Measurements from ENCODE around the gene PFDN4. TPM values are rescaled to one million over a fixed set of nuclear protein-coding genes. Genes with fewer than 3 reads are reported as not detected.

Gene PFDN4
- total RNA-seq, 2 donors from 2014 or later = 72.7 to 89.8 TPM

- peaks cover 8% of the 10 kb centered on the region for H3K4me1 ChIP-seq (ENCODE audit: control insufficient read depth, insufficient read depth, low read length)
- H3K4me3 ChIP-seq (ENCODE audit: low read length) = no peak overlapping the region
- no peak overlapping the region for H3K9ac ChIP-seq (ENCODE audit: extremely low read depth, low read length, poor library complexity, severe bottlenecking)
- H3K9me3 ChIP-seq (ENCODE audit: control insufficient read depth, low read length) = peaks cover 6% of the 10 kb centered on the region
- Mint-ChIP-seq H3K27me3 (ENCODE audit: insufficient read depth) (no peaks in the 10 kb centered on the region), H3K9me3 (no peaks in the 10 kb centered on the region), H3K4me3 (no peak overlapping the region), H3K27ac (no peak overlapping the region), H3K4me1 (peaks cover 38% of the 10 kb centered on the region), H3K36me3 (ENCODE audit: low read depth) (peaks cover 30% of the 10 kb centered on the region)
- peak; percentile 11 for TF ChIP-seq CTCF (conservative IDR thresholded peaks at IDR 0.05)
- no peak overlapping the region for H3K27ac ChIP-seq (ENCODE audit: low read depth, low read length)
- peaks cover 23% of the 10 kb centered on the region for H3K36me3 ChIP-seq (ENCODE audit: control insufficient read depth, insufficient read depth, low read length)
- peak; percentile 47 for DNase-seq
- WGBS, 2 experiments (ENCODE audit: insufficient coverage in 1 of 2, insufficient read length in 1 of 2) = 92 to 100% methylated on average over 2 to 6 of the region's 6 CpGs
- H3K27me3 ChIP-seq (ENCODE audit: control insufficient read depth, insufficient read depth, low read length, poor library complexity, severe bottlenecking) = no peaks in the 10 kb centered on the region
These were observed 12.8 kb downstream of the PFDN4 start for GRCh38 chr20:54220722-54221121.

- peaks cover 24% of the 10 kb centered on the region for H3K36me3 Mint-ChIP-seq (ENCODE audit: low read depth)
- no peaks in the 10 kb centered on the region for H3K27me3 ChIP-seq (ENCODE audit: control insufficient read depth, insufficient read depth, low read length, poor library complexity, severe bottlenecking)
- no peak overlapping the region for H3K4me3 Mint-ChIP-seq
- peaks cover 17% of the 10 kb centered on the region for H3K36me3 ChIP-seq (ENCODE audit: control insufficient read depth, insufficient read depth, low read length)
- peak overlapping the region; percentile 40 for H3K27ac Mint-ChIP-seq
- no peak overlapping the region for H3K9ac ChIP-seq (ENCODE audit: extremely low read depth, low read length, poor library complexity, severe bottlenecking)
- H3K4me3 ChIP-seq (ENCODE audit: low read length) = no peak overlapping the region
- peaks cover 38% of the 10 kb centered on the region for H3K4me1 Mint-ChIP-seq
- DNase-seq = no peak
- no peak for TF ChIP-seq CTCF (conservative IDR thresholded peaks at IDR 0.05)
- peaks cover 8% of the 10 kb centered on the region for H3K4me1 ChIP-seq (ENCODE audit: control insufficient read depth, insufficient read depth, low read length)
- H3K27ac ChIP-seq (ENCODE audit: low read depth, low read length) = no peak overlapping the region
- no peaks in the 10 kb centered on the region for H3K9me3 Mint-ChIP-seq
- WGBS, 2 experiments (ENCODE audit: insufficient coverage in 1 of 2, insufficient read length in 1 of 2) = 93% methylated on average over 4 of the region's 4 CpGs
- peaks cover under 1% of the 10 kb centered on the region for H3K9me3 ChIP-seq (ENCODE audit: control insufficient read depth, low read length)
- peaks cover 5% of the 10 kb centered on the region for H3K27me3 Mint-ChIP-seq (ENCODE audit: insufficient read depth)
These were observed 13.5 kb downstream of the PFDN4 start for GRCh38 chr20:54221353-54221752.

GRCh38 chr20:54221996-54222890, 14.4 kb downstream of the PFDN4 start:
- Mint-ChIP-seq H3K27me3 (ENCODE audit: insufficient read depth) (peaks cover 8% of the 10 kb centered on the region), H3K9me3 (no peaks in the 10 kb centered on the region), H3K4me1 (peaks cover 38% of the 10 kb centered on the region), H3K27ac (peak overlapping the region; percentile 85), H3K4me3 (peak overlapping the region; percentile 14), H3K36me3 (ENCODE audit: low read depth) (peaks cover 17% of the 10 kb centered on the region)
- no peak for TF ChIP-seq CTCF (conservative IDR thresholded peaks at IDR 0.05)
- H3K4me1 ChIP-seq (ENCODE audit: control insufficient read depth, insufficient read depth, low read length) = peaks cover 8% of the 10 kb centered on the region
- no peaks in the 10 kb centered on the region for H3K27me3 ChIP-seq (ENCODE audit: control insufficient read depth, insufficient read depth, low read length, poor library complexity, severe bottlenecking)
- H3K9ac ChIP-seq (ENCODE audit: extremely low read depth, low read length, poor library complexity, severe bottlenecking) = no peak overlapping the region
- 69 to 77% methylated on average over 9 to 17 of the region's 17 CpGs for WGBS, 2 experiments (ENCODE audit: insufficient coverage in 1 of 2, insufficient read length in 1 of 2)
- peak; percentile 60 for DNase-seq
- H3K27ac ChIP-seq (ENCODE audit: low read depth, low read length) = no peak overlapping the region
- H3K9me3 ChIP-seq (ENCODE audit: control insufficient read depth, low read length) = no peaks in the 10 kb centered on the region
- peaks cover 11% of the 10 kb centered on the region for H3K36me3 ChIP-seq (ENCODE audit: control insufficient read depth, insufficient read depth, low read length)
- H3K4me3 ChIP-seq (ENCODE audit: low read length) = peak overlapping the region; percentile 24
